Neuronal stem cell (in vitro differentiated cells): ENCODE results near the gene HDAC7.

Experiments used
- DNase-seq: peaks from one replicate; pipeline ENCODE4 v3.0.0-alpha.2; 2013; ENCODE audit warnings: low spot score
- H2AFZ ChIP-seq: one replicate; pipeline ENCODE4 v1.6.1; 2013; ENCODE audit warnings: mild to moderate bottlenecking, low read length, inconsistent platforms
- H2AK5ac ChIP-seq: 2 replicates; pipeline ENCODE4 v1.6.1; 2013; ENCODE audit warnings: low read depth, mild to moderate bottlenecking, inconsistent platforms, low read length, moderate library complexity, mixed read lengths
- H2BK120ac ChIP-seq: 2 replicates; pipeline ENCODE4 v1.6.1; 2013; ENCODE audit warnings: low read depth, mild to moderate bottlenecking, inconsistent platforms, low read length, moderate library complexity, mixed read lengths
- H2BK12ac ChIP-seq: one replicate; pipeline ENCODE4 v1.6.1; 2013; ENCODE audit warnings: low read length, inconsistent platforms
- H2BK15ac ChIP-seq: 2 replicates; pipeline ENCODE4 v1.6.1; 2013; ENCODE audit warnings: mild to moderate bottlenecking, low read length, inconsistent platforms, mixed read lengths
- H2BK5ac ChIP-seq: one replicate; pipeline ENCODE4 v1.6.1; 2013; ENCODE audit warnings: inconsistent platforms, mild to moderate bottlenecking, low read length, moderate library complexity
- H3K14ac ChIP-seq: one replicate; pipeline ENCODE4 v1.6.1; 2013; ENCODE audit warnings: low read length, inconsistent platforms
- H3K18ac ChIP-seq: 2 replicates; pipeline ENCODE4 v1.6.1; 2013; ENCODE audit warnings: low read length, inconsistent platforms
- H3K23ac ChIP-seq: 2 replicates; pipeline ENCODE4 v1.6.1; 2013; ENCODE audit warnings: low read depth, mild to moderate bottlenecking, mixed read lengths, low read length, inconsistent platforms; ENCODE audit not compliant: poor library complexity
- H3K27ac ChIP-seq: replicated peaks from 3 replicates; pipeline ENCODE4 v1.5.1; 2013; ENCODE audit warnings: low read length, inconsistent platforms
- H3K27me3 ChIP-seq, 3 experiments: 2 replicates each; pipeline ENCODE4 v1.6.1; 2013; ENCODE audit warnings: low read length in 3 of 3, mild to moderate bottlenecking in 2 of 3, inconsistent platforms in 1 of 3, low read depth in 1 of 3, mixed read lengths in 1 of 3, moderate library complexity in 1 of 3; ENCODE audit not compliant: control insufficient read depth in 3 of 3, insufficient read depth in 3 of 3
- H3K36me3 ChIP-seq, 2 donors: replicated peaks in 1 of 2; 2 replicates each; pipeline ENCODE4 v1.6.1; 2013; ENCODE audit warnings: low read length in 2 of 2; ENCODE audit not compliant: control insufficient read depth in 2 of 2, insufficient read depth in 2 of 2
- H3K4ac ChIP-seq: 2 replicates; pipeline ENCODE4 v1.6.1; 2013; ENCODE audit warnings: inconsistent platforms, mild to moderate bottlenecking, low read length, moderate library complexity
- H3K4me1 ChIP-seq, 2 donors: 1 replicate in 1 of 2; 2 replicates in 1 of 2; pipeline ENCODE4 v1.6.1; 2013; ENCODE audit warnings: low read length in 2 of 2, low read depth in 1 of 2; ENCODE audit not compliant: control insufficient read depth in 2 of 2, insufficient read depth in 1 of 2
- H3K4me2 ChIP-seq: one replicate; pipeline ENCODE4 v1.6.1; 2013; ENCODE audit warnings: mild to moderate bottlenecking, low read length, inconsistent platforms; ENCODE audit not compliant: insufficient read depth, poor library complexity, severe bottlenecking
- H3K4me3 ChIP-seq, 2 donors: 2 replicates each; pipeline ENCODE4 v1.5.1; 2013; ENCODE audit warnings: low read length in 2 of 2, mild to moderate bottlenecking in 2 of 2, inconsistent platforms in 1 of 2, moderate library complexity in 1 of 2
- H3K79me1 ChIP-seq: one replicate; pipeline ENCODE4 v1.6.1; 2013; ENCODE audit warnings: low read depth, mild to moderate bottlenecking, inconsistent platforms, low read length, moderate library complexity
- H3K9ac ChIP-seq: one replicate; pipeline ENCODE4 v1.6.1; 2013; ENCODE audit warnings: mild to moderate bottlenecking, low read depth, low read length, inconsistent platforms; ENCODE audit not compliant: poor library complexity
- H3K9me3 ChIP-seq, 2 donors: replicated peaks in 1 of 2; 2 replicates each; pipeline versions ENCODE3 to v1.6.1; 2013; ENCODE audit warnings: low read length in 2 of 2, mild to moderate bottlenecking in 2 of 2, inconsistent platforms in 1 of 2, low read depth in 1 of 2, mixed read lengths in 1 of 2, moderate library complexity in 1 of 2; ENCODE audit not compliant: control insufficient read depth in 2 of 2, insufficient read depth in 1 of 2
- H4K8ac ChIP-seq: one replicate; pipeline ENCODE4 v1.6.1; 2013; ENCODE audit warnings: low read depth, mild to moderate bottlenecking, inconsistent platforms, low read length, moderate library complexity
- H4K91ac ChIP-seq: one replicate; pipeline ENCODE4 v1.6.1; 2013; ENCODE audit warnings: low read length, low read depth, mild to moderate bottlenecking, inconsistent platforms; ENCODE audit not compliant: poor library complexity
- WGBS, 2 donors: extraction: QIAGEN DNeasy Blood & Tissue Kit; methylation state at CpG; one replicate each; pipeline ENCODE4 v1.1.7; 2013; ENCODE audit warnings: missing lambda C conversion rate in 2 of 2, mixed read lengths in 1 of 2; ENCODE audit not compliant: insufficient read length in 2 of 2, insufficient replicate concordance in 1 of 2; ENCODE audit errors: extremely low coverage in 2 of 2; 5-methylcytosine and 5-hydroxymethylcytosine counted together

The HDAC7 gene

GRCh38 chr12:47856721-47857575, 37.2 kb upstream of the HDAC7 start:
- no CpG with 5 or more reads among the region's 17 CpGs for WGBS, 2 donors
- H2BK5ac ChIP-seq = peak overlapping the region; percentile 2
- no peak overlapping the region for H2BK15ac ChIP-seq
- H3K4me2 ChIP-seq = no peak overlapping the region
- H3K36me3 ChIP-seq = no peaks in the 10 kb centered on the region
- no peak overlapping the region for H2AFZ ChIP-seq
- H2BK120ac ChIP-seq = no peak overlapping the region
- peak overlapping the region; percentile 69 for H2BK12ac ChIP-seq
- no peak overlapping the region for H4K8ac ChIP-seq
- H3K79me1 ChIP-seq = no peaks in the 10 kb centered on the region
- H3K18ac ChIP-seq = peak overlapping the region; percentile 36
- no peak overlapping the region for H3K27ac ChIP-seq
- H3K9me3 ChIP-seq = no peaks in the 10 kb centered on the region
- no peak overlapping the region for H3K9ac ChIP-seq
- peaks cover 0 to 3% of the 10 kb centered on the region in 2 donors for H3K4me1 ChIP-seq
- peak overlapping the region; percentile 30 for H2AK5ac ChIP-seq
- no peak overlapping the region for H3K23ac ChIP-seq
- H3K4me3 ChIP-seq = no peak overlapping the region
- no peak overlapping the region for H3K4ac ChIP-seq
- DNase-seq = no peak
- peak overlapping the region; percentile 3 for H4K91ac ChIP-seq
- H3K27me3 ChIP-seq = peaks cover 0 to 28% (median 0%) of the 10 kb centered on the region in 3 experiments
- H3K14ac ChIP-seq = no peak overlapping the region

GRCh38 chr12:47856094-47856493, 36.4 kb upstream of the HDAC7 start:
- Histone ChIP-seq H4K8ac (no peak overlapping the region), H3K14ac (no peak overlapping the region), H4K91ac (no peak overlapping the region), H2BK5ac (no peak overlapping the region), H3K18ac (no peak overlapping the region), H3K79me1 (no peaks in the 10 kb centered on the region), H2BK15ac (no peak overlapping the region), H2AK5ac (no peak overlapping the region), H3K4me1 (peaks cover 0 to 5% of the 10 kb centered on the region in 2 donors), H2BK120ac (no peak overlapping the region), H3K4me3 (no peak overlapping the region), H2AFZ (no peak overlapping the region), H3K27me3 (peaks cover 0 to 36% (median 0%) of the 10 kb centered on the region in 3 experiments), H3K4me2 (no peak overlapping the region), H3K36me3 (no peaks in the 10 kb centered on the region), H3K4ac (no peak overlapping the region), H3K23ac (no peak overlapping the region), H2BK12ac (no peak overlapping the region), H3K9me3 (no peaks in the 10 kb centered on the region), H3K9ac (no peak overlapping the region), H3K27ac (no peak overlapping the region)
- no peak for DNase-seq
- WGBS, 2 donors = no CpG with 5 or more reads among the region's 1 CpG

GRCh38 chr12:47855502-47855901, 35.8 kb upstream of the HDAC7 start:
- Histone ChIP-seq H2BK5ac (no peak overlapping the region), H3K79me1 (no peaks in the 10 kb centered on the region), H3K27me3 (peaks cover 0 to 37% (median 0%) of the 10 kb centered on the region in 3 experiments), H3K9ac (no peak overlapping the region), H4K91ac (no peak overlapping the region), H2BK120ac (no peak overlapping the region), H3K27ac (no peak overlapping the region), H3K4me2 (no peak overlapping the region), H4K8ac (no peak overlapping the region), H3K9me3 (no peaks in the 10 kb centered on the region), H3K4me1 (peaks cover 0 to 9% of the 10 kb centered on the region in 2 donors), H3K14ac (no peak overlapping the region), H3K4me3 (no peak overlapping the region), H2AFZ (no peak overlapping the region), H2AK5ac (no peak overlapping the region), H3K4ac (no peak overlapping the region), H3K23ac (no peak overlapping the region), H3K36me3 (no peaks in the 10 kb centered on the region), H3K18ac (no peak overlapping the region), H2BK12ac (no peak overlapping the region), H2BK15ac (no peak overlapping the region)
- WGBS, 2 donors = no CpG with 5 or more reads among the region's 2 CpGs
- DNase-seq = no peak

- Histone ChIP-seq H2BK5ac (no peak overlapping the region), H2AFZ (no peak overlapping the region), H3K4me2 (no peak overlapping the region), H3K9ac (no peak overlapping the region), H2AK5ac (no peak overlapping the region), H3K4me3 (no peak overlapping the region), H4K91ac (no peak overlapping the region), H4K8ac (no peak overlapping the region), H3K36me3 (no peaks in the 10 kb centered on the region), H3K14ac (no peak overlapping the region), H3K27ac (no peak overlapping the region), H2BK12ac (no peak overlapping the region), H3K4ac (no peak overlapping the region), H2BK15ac (no peak overlapping the region), H3K27me3 (peaks cover 0 to 41% (median 0%) of the 10 kb centered on the region in 3 experiments), H3K4me1 (peaks cover 0 to 12% of the 10 kb centered on the region in 2 donors), H3K79me1 (no peaks in the 10 kb centered on the region), H3K18ac (no peak overlapping the region), H3K23ac (no peak overlapping the region), H3K9me3 (no peaks in the 10 kb centered on the region), H2BK120ac (no peak overlapping the region)
- no peak for DNase-seq
- WGBS, 2 donors = no CpG with 5 or more reads among the region's 5 CpGs
Observed at GRCh38 chr12:47854531-47854930, 34.8 kb upstream of the HDAC7 start.
